Measurements from ENCODE around the gene PLK5. TPM values are rescaled to one million over a fixed set of nuclear protein-coding genes. Genes with fewer than 3 reads are reported as not detected.

PLK5 gene
- total and polyA plus RNA-seq, 2 of the 4 experiments (the other 2 are of a cell fraction), result not detected

DNA sequence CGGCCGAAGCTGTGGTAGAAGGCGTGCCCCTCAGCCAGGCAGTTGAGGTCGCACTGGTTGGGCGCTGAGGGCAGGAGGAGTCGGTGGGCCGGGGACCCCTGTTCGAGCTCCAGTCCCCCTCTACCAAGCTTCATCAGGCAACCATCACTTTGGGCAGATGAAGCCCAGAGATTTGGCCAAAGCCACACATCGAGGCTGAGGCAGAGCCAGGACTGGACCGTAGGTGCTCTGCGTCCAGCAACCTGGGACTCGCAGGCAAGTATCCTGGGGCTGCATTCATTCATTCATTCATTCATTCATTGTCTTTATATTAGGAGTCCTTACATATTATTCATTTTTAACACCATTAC lies 15.4 kb upstream of the PLK5 start (continued):
- TF ChIP-seq, protein P1, sequence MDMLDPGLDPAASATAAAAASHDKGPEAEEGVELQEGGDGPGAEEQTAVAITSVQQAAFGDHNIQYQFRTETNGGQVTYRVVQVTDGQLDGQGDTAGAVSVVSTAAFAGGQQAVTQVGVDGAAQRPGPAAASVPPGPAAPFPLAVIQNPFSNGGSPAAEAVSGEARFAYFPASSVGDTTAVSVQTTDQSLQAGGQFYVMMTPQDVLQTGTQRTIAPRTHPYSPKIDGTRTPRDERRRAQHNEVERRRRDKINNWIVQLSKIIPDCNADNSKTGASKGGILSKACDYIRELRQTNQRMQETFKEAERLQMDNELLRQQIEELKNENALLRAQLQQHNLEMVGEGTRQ (IDR thresholded peaks at IDR 0.05; ENCODE audit: low read depth, low read length), result no peak
- no peak for TF ChIP-seq RFX5 (IDR thresholded peaks at IDR 0.05; ENCODE audit: low read depth, low read length)
- no peak for TF ChIP-seq MAZ (IDR thresholded peaks at IDR 0.05; ENCODE audit: borderline replicate concordance, low read depth, low read length)
- TF ChIP-seq SMC3 (IDR thresholded peaks at IDR 0.05; ENCODE audit: low read depth, low read length), result no peak

DNA sequence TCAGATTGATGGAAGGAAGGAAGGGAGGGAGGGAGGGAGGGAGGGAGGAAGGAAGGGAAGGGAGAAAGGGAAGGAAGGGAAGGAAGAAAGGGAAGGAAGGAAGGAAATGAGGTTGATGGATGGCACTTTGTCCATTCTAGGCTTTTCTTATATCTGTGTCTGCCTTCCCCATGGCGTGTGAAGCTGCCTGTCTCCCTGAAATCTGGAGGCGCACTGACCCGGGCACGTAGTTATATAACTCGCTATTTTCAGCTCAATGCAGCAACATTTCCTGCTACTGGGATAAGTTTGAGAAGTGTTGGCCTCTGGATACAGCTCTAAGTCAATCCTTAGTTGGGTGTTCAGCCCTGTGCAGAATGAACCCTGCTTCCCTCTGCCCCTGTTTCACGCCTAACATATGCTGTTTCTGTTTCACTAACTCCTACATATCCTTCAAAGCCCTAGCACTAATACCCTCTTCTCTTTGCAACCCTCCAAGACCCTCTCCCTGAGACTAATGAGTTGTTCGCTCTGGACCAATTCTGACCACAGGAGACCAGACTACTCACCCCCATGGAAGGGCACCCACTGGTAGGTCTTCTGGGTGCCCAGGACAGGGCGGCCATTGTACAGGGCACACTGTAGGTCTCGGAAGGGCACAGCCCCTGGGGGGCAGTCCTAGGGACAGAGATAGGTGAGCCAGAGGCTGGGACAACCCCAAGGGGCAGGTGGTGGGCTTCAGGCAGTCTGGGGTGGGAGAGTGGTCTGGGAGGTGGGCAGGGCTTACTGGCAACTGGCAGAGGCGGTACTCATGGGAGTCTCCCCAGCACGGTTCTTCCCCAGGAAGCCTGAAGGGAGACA lies 14.1 kb upstream of the PLK5 start:
- DNase-seq (no peak), ATAC-seq (ENCODE audit: low read depth) (no peak)
- H2AFZ ChIP-seq (replicated peaks; ENCODE audit: low read length, poor library complexity), result no peak overlapping the region
- no peaks in the 10 kb centered on the region for H3K9me3 ChIP-seq (ENCODE audit: control insufficient read depth, insufficient read depth, low read length)
- no TSS peak for BruUV-seq (replicated peaks)
- no peaks in the 10 kb centered on the region for H3K27me3 ChIP-seq (ENCODE audit: control insufficient read depth, insufficient read depth, low read length)
- H4K5ac ChIP-seq (ENCODE audit: low read depth, low read length), result no peak overlapping the region
- no peak overlapping the region for H3K4ac ChIP-seq (ENCODE audit: low read depth, low read length)
- H3K14ac ChIP-seq (replicated peaks; ENCODE audit: low read depth, low read length), result no peak overlapping the region
- H3K4me3 ChIP-seq (ENCODE audit: insufficient read depth, low read depth, low read length), result no peak overlapping the region
- no peak overlapping the region for H3K27ac ChIP-seq (ENCODE audit: insufficient read depth, low read length)
- no peak overlapping the region for H2BK120ac ChIP-seq (ENCODE audit: low read depth, low read length)
- no peak overlapping the region for H3K9ac ChIP-seq (ENCODE audit: low read depth, low read length)
- no peaks in the 10 kb centered on the region; the same call in 1 of the 2 replicates for H3K9me1 ChIP-seq (ENCODE audit: insufficient read depth, low read length)
- CTCF ChIA-PET, result no interaction called here
- no peak overlapping the region for H2BK20ac ChIP-seq (ENCODE audit: low read depth, low read length)
- H2BK15ac ChIP-seq (ENCODE audit: low read depth, low read length), result no peak overlapping the region
- H3K4me2 ChIP-seq (ENCODE audit: low read depth, low read length), result no peak overlapping the region
- no peak for TF ChIP-seq SMC3 (IDR thresholded peaks at IDR 0.05; ENCODE audit: low read depth, low read length)
- peaks cover 13% of the 10 kb centered on the region for H3K36me3 ChIP-seq (ENCODE audit: control insufficient read depth, insufficient read depth, low read length)
- in situ Hi-C loops (cut with MboI; ENCODE audit: low sequenced_read_pairs), result no loop called here
- no peak overlapping the region for H3K23ac ChIP-seq (ENCODE audit: low read depth, low read length)
- no peak overlapping the region for H4K91ac ChIP-seq (ENCODE audit: insufficient read depth, low read depth, low read length)
- H3K4me1 ChIP-seq (ENCODE audit: control insufficient read depth, insufficient read depth, low read length), result peaks cover 6% of the 10 kb centered on the region
- intact Hi-C loops (cut with micrococcal nuclease), result no loop called here
- peak overlapping the region; percentile 63 for H2AK9ac ChIP-seq (replicated peaks; ENCODE audit: low read depth, low read length, poor library complexity)
- no peak overlapping the region for H3K56ac ChIP-seq (ENCODE audit: extremely low read depth, insufficient read depth, low read length)
- dilution Hi-C loops (cut with HindIII; ENCODE audit: low sequenced_read_pairs, unreplicated experiment), result no loop called here
- POLR2A ChIA-PET (ENCODE audit: unreplicated experiment), result no interaction called here
- 67% methylated on average over 3 of the region's 11 CpGs; no CpG with 5 or more reads in 1 of the 2 experiments for WGBS, 2 experiments (ENCODE audit: extremely low coverage in 2 of 2, insufficient read length in 1 of 2)
- peaks cover 6% of the 10 kb centered on the region; the same call in 1 of the 2 replicates for H4K20me1 ChIP-seq (ENCODE audit: insufficient read depth, low read length)
- H2AK5ac ChIP-seq (ENCODE audit: low read depth, low read length), result no peak overlapping the region
- H4K8ac ChIP-seq (ENCODE audit: low read depth in 2 of 2, low read length in 2 of 2), result no peak overlapping the region
- no peak overlapping the region for H3K18ac ChIP-seq (ENCODE audit: low read depth, low read length)
- peaks cover 4 to 15% of the 10 kb centered on the region in 2 experiments; a peak in 1 of 4 replicates for H3K79me1 ChIP-seq (ENCODE audit: low read depth in 1 of 2, low read length in 2 of 2)
- no peak overlapping the region for H2BK5ac ChIP-seq (ENCODE audit: low read depth, low read length, poor library complexity, severe bottlenecking)

Measured in IMR-90 (cell line).